SU-DHL-6 (cell line): Measurements from ENCODE around the gene GPRC5B.

Experiments
- H2AFZ ChIP-seq: fragments of 200-600 bp; sonication (generic); 2 replicates; pipeline ENCODE4 v1.6.1; 2014; ENCODE audit warnings: low read depth, mild to moderate bottlenecking, moderate library complexity, mixed read lengths, antibody characterized with exemption, low read length; ENCODE audit not compliant: severe bottlenecking
- H3F3A ChIP-seq: fragments of 200-600 bp; shearing (Covaris generic); 2 replicates; pipeline ENCODE4 v1.6.0; 2016; ENCODE audit warnings: antibody characterized with exemption, mild to moderate bottlenecking; ENCODE audit not compliant: insufficient read depth
- H3K27ac ChIP-seq: fragments of 200-600 bp; sonication (generic); 2 replicates; pipeline ENCODE4 v1.5.1; 2016; ENCODE audit warnings: low read depth, mild to moderate bottlenecking, low read length, moderate library complexity, mixed read lengths
- H3K27me3 ChIP-seq: fragments of 200-600 bp; sonication (generic), shearing (Covaris generic); 2 replicates; pipeline ENCODE4 v1.6.0; 2014; ENCODE audit warnings: mild to moderate bottlenecking, low read length
- H3K36me3 ChIP-seq: fragments of 200-600 bp; sonication (generic); 2 replicates; pipeline ENCODE4 v1.6.1; 2014; ENCODE audit warnings: mild to moderate bottlenecking, low read length, mixed read lengths
- H3K4me2 ChIP-seq: fragments of 300-600, 200-600 bp; shearing (Covaris generic), sonication (generic); 2 replicates; pipeline ENCODE4 v1.6.0; 2014; ENCODE audit warnings: low read length, low read depth, mild to moderate bottlenecking; ENCODE audit not compliant: poor library complexity, severe bottlenecking
- H3K4me3 ChIP-seq: fragments of 200-600 bp; sonication (generic); 2 replicates; pipeline ENCODE4 v1.5.1; 2014; ENCODE audit warnings: antibody characterized with exemption, low read length, mild to moderate bottlenecking, mixed read lengths; ENCODE audit not compliant: insufficient read depth, poor library complexity, severe bottlenecking
- H3K79me2 ChIP-seq: fragments of 200-600 bp; sonication (generic); 2 replicates; pipeline ENCODE4 v1.6.1; 2014; ENCODE audit warnings: mild to moderate bottlenecking, low read length, moderate library complexity; ENCODE audit not compliant: insufficient read depth
- H3K9ac ChIP-seq: fragments of 200-600 bp; sonication (generic); 2 replicates; pipeline ENCODE4 v1.7.0; 2014; ENCODE audit warnings: mild to moderate bottlenecking, low read length
- H3K9me2 ChIP-seq: fragments of 200-600 bp; sonication (generic); replicated peaks from 2 replicates; pipeline ENCODE4 v1.6.1; 2014; ENCODE audit warnings: low read length; ENCODE audit not compliant: insufficient read depth
- H3K9me3 ChIP-seq: fragments of 200-600 bp; sonication (generic); 2 replicates; pipeline ENCODE4 v1.6.1; 2014; ENCODE audit warnings: low read length, mixed read lengths; ENCODE audit not compliant: insufficient read depth
- H4K20me1 ChIP-seq: fragments of 200-600 bp; sonication (generic); 2 replicates; pipeline ENCODE4 v1.6.1; 2014; ENCODE audit warnings: low read depth, mild to moderate bottlenecking, antibody characterized with exemption, low read length, moderate library complexity, mixed read lengths
- EZH2phosphoT487 ChIP-seq: fragments of 200-600 bp; sonication (generic), shearing (Covaris generic); conservative IDR thresholded peaks from 2 replicates; pipeline ENCODE4 v1.6.1; 2018; ENCODE audit warnings: mild to moderate bottlenecking, antibody characterized with exemption, low read length, moderate library complexity, mixed read lengths
- TF ChIP-seq, protein P1 (sequence below): fragments of 200-600 bp; sonication (generic); IDR thresholded peaks from one replicate; pipeline ENCODE4 v1.5.1; 2017; ENCODE audit warnings: antibody characterized with exemption, mild to moderate bottlenecking, low read length, moderate library complexity; ENCODE audit not compliant: insufficient read depth, poor library complexity, severe bottlenecking

The GPRC5B gene

DNA sequence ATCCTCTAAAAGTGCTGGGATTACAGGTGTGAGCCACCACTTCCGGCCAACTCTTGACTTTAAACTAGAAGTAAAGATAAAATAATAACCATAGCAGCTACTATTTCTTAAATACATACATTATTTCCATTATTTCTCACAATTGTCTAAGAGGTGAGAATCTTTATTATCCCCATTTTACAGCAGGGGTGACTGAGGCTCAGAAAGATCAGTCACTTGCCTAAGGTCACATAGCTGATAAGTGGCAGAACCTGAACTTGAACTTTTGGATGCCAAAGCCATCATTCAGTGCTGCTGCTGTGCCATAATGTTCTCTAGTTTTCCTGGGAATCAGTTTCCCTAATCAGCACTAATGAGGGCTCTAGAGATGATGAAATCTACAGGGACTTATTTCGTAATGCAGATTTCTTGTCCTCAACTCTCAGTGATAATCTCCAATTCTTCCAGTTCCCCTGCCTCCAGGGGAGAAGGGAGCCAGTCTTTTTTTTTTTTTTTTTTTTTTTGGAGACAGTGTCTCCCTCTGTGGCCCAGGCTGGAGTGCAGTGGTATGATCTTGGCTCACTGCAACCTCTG, 25.2 kb upstream of the GPRC5B start:
- Histone ChIP-seq H3K4me2 (no peak overlapping the region), H3K27me3 (no peaks in the 10 kb centered on the region), H3K27ac (no peak overlapping the region), H3K9me3 (no peaks in the 10 kb centered on the region), H3K36me3 (no peaks in the 10 kb centered on the region), H3K9ac (no peak overlapping the region), H3K9me2 (no peaks in the 10 kb centered on the region), H4K20me1 (no peaks in the 10 kb centered on the region), H2AFZ (no peak overlapping the region), H3K79me2 (no peaks in the 10 kb centered on the region), H3F3A (no peaks in the 10 kb centered on the region), H3K4me3 (no peak overlapping the region)
- TF ChIP-seq, protein P1, sequence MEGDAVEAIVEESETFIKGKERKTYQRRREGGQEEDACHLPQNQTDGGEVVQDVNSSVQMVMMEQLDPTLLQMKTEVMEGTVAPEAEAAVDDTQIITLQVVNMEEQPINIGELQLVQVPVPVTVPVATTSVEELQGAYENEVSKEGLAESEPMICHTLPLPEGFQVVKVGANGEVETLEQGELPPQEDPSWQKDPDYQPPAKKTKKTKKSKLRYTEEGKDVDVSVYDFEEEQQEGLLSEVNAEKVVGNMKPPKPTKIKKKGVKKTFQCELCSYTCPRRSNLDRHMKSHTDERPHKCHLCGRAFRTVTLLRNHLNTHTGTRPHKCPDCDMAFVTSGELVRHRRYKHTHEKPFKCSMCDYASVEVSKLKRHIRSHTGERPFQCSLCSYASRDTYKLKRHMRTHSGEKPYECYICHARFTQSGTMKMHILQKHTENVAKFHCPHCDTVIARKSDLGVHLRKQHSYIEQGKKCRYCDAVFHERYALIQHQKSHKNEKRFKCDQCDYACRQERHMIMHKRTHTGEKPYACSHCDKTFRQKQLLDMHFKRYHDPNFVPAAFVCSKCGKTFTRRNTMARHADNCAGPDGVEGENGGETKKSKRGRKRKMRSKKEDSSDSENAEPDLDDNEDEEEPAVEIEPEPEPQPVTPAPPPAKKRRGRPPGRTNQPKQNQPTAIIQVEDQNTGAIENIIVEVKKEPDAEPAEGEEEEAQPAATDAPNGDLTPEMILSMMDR: no peak
- no peak for TF ChIP-seq EZH2phosphoT487

DNA sequence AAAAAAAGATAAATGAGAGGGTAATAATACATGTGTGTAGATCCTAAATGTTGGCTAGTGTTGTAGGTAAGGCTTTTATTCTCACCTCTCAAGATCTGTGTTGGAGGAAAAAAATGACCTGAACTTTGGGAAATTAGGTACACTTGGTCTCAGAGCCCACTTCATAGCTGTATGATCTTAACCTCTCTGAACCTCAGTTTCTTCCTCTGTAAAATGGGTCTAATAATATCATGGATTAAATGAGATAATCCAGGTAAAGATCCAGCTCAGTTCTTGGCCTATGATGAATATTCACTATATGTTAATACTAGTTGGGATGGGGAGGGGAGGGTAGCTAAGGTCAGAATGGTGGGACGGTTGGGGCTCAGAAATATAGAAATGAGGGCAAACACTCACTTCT, 24.3 kb upstream of the GPRC5B start:
- no peak for TF ChIP-seq EZH2phosphoT487
- TF ChIP-seq, protein P1: no peak
- no peaks in the 10 kb centered on the region for H3K9me2 ChIP-seq
- no peak overlapping the region for H3K27ac ChIP-seq
- no peaks in the 10 kb centered on the region for H3K36me3 ChIP-seq
- H3K4me3 ChIP-seq: no peak overlapping the region
- H3K9ac ChIP-seq: no peak overlapping the region
- no peaks in the 10 kb centered on the region for H4K20me1 ChIP-seq
- no peaks in the 10 kb centered on the region for H3K27me3 ChIP-seq
- H3F3A ChIP-seq: no peaks in the 10 kb centered on the region
- H3K79me2 ChIP-seq: no peaks in the 10 kb centered on the region
- H3K4me2 ChIP-seq: no peak overlapping the region
- H2AFZ ChIP-seq: no peak overlapping the region
- H3K9me3 ChIP-seq: no peaks in the 10 kb centered on the region

DNA sequence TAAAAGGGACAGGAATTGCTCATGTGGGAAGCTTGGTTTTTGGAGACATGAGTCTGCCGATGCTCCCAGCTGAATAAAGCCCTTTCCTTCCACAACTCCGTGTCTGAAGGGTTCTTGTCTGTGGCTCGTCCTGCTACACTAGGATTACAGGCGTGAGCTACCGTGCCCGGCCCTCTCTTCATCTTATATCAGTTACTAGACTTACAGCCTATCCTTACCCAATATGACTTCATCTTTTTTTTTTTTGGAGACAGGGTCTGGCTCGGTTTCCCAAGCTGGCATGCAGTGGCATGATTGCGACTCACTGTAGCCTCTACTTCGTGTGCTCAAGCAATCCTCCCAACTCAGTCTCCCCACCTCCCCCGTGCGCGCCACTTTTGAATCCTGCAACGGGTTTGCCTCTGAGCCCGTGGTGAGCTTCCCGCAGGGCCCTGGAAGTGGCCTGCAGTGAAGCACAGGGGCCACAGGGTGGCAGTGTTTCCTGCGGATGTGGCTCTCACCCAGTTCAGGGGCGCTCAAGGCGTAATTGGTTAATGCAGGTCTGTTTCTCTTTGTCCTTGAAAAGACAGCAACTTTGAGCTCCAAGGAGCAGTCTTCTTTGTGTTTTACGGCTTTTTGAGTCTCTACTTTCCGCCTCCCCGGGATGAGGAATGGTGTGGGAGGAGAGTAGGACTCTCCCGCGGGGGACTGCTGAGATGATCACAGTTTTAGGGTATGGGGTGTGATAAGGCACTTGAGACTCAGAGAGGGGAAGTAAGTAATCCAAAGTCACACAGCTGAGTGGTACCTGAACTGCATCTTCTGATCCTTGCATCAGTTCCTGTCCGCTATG, 22.7 kb upstream of the GPRC5B start:
- no peak overlapping the region for H3K9ac ChIP-seq
- no peaks in the 10 kb centered on the region for H3K79me2 ChIP-seq
- no peaks in the 10 kb centered on the region for H3K27me3 ChIP-seq
- H3K4me3 ChIP-seq: no peak overlapping the region
- no peak overlapping the region for H3K4me2 ChIP-seq
- no peaks in the 10 kb centered on the region for H4K20me1 ChIP-seq
- TF ChIP-seq, protein P1: peak; percentile 85
- no peak for TF ChIP-seq EZH2phosphoT487
- H3K9me2 ChIP-seq: no peaks in the 10 kb centered on the region
- H2AFZ ChIP-seq: no peak overlapping the region
- H3K27ac ChIP-seq: no peak overlapping the region
- no peaks in the 10 kb centered on the region for H3F3A ChIP-seq
- H3K36me3 ChIP-seq: no peaks in the 10 kb centered on the region
- H3K9me3 ChIP-seq: no peaks in the 10 kb centered on the region
